HCT116 (cell line): ENCODE results near the gene PDGFD. TPM values are rescaled to one million over a fixed set of nuclear protein-coding genes. Genes with fewer than 3 reads are reported as not detected.

Source experiments
- ATAC-seq: fragments of 200-7000 bp; cut with Tn5 transposase; 2 replicates; pipeline ENCODE4 v1.9.1; 2020; ENCODE audit warnings: mild to moderate bottlenecking, moderate library complexity
- BruUV-seq: library from RNA; stranded (reverse); fragments of 400-500 nt; replicated peaks from 2 replicates; lab custom pipeline; 2021; lab: Mats Ljungman, UMichigan
- CTCF ChIA-PET: fragments of 300-600 bp; sonication (Branson Sonifier 250); formaldehyde crosslinking; loops from one replicate; lab custom pipeline; 2021; ENCODE audit warnings: antibody characterized with exemption; lab: Charles Lee
- POLR2A ChIA-PET: fragments of 300-600, 350-600 bp; sonication (Branson Sonifier 250); formaldehyde crosslinking; loops from one replicate; lab custom pipeline; 2021; ENCODE audit warnings: antibody characterized with exemption; lab: Charles Lee
- RAD21 ChIA-PET, 2 experiments: fragments of 300-600 bp; sonication (Branson Sonifier 250); formaldehyde crosslinking; loops; one replicate each; lab custom pipeline; 2023; ENCODE audit warnings: low total read pairs in 2 of 2; ENCODE audit not compliant: uncharacterized antibody in 2 of 2, unreplicated experiment in 2 of 2, low non-redundant PET in 1 of 2; lab: Charles Lee
- DNase-seq: peaks from one replicate; pipeline ENCODE4 v3.0.0-alpha.2; 2010; ENCODE audit warnings: low read depth, low spot score
- H2AFZ ChIP-seq: fragments of 200-600 bp; shearing (Covaris generic), sonication (generic); 2 replicates; pipeline ENCODE4 v1.6.1; 2017; ENCODE audit warnings: low read depth, mixed run types, mixed read lengths, antibody characterized with exemption, low read length; ENCODE audit not compliant: poor library complexity, severe bottlenecking
- H3K27ac ChIP-seq: 2 replicates; pipeline ENCODE4 v1.5.1; 2012; ENCODE audit warnings: low read depth, low read length
- H3K27me3 ChIP-seq: fragments of 200-600 bp; sonication (generic); 2 replicates; pipeline ENCODE4 v1.6.1; 2016; ENCODE audit warnings: mixed run types, low read length, mixed read lengths; ENCODE audit not compliant: insufficient read depth
- H3K36me3 ChIP-seq, 2 experiments: fragments of 200-500 bp in 1 of 2; fragments of 200-600 bp in 1 of 2; sonication (Bioruptor generic) in 1 of 2; sonication (generic) in 1 of 2; 2 replicates each; pipeline versions ENCODE4 v1.5.1 to v1.6.1; 2014 to 2016; ENCODE audit warnings: low read length in 2 of 2, inconsistent platforms in 1 of 2, mixed read lengths in 1 of 2, mixed run types in 1 of 2; ENCODE audit not compliant: insufficient read depth in 2 of 2, control insufficient read depth in 1 of 2
- H3K4me1 ChIP-seq, 2 experiments: fragments of 200-600 bp in 1 of 2; sonication (generic) in 1 of 2; 2 replicates each; pipeline versions ENCODE4 v1.5.1 to v1.6.1; 2012 to 2017; ENCODE audit warnings: low read length in 2 of 2, inconsistent platforms in 1 of 2, mild to moderate bottlenecking in 1 of 2, mixed read lengths in 1 of 2, mixed run types in 1 of 2, moderate library complexity in 1 of 2; ENCODE audit not compliant: insufficient read depth in 2 of 2, control insufficient read depth in 1 of 2
- H3K4me2 ChIP-seq: fragments of 200-600 bp; sonication (generic); 2 replicates; pipeline ENCODE4 v1.6.1; 2017; ENCODE audit warnings: mixed run types, low read length, mixed read lengths
- H3K4me3 ChIP-seq, 2 experiments: fragments of 200-600 bp in 1 of 2; sonication (generic) in 1 of 2; replicated peaks in 1 of 2; 2 replicates each; pipeline ENCODE4 v1.5.1; 2011 to 2016; ENCODE audit warnings: low read length in 2 of 2, control low read depth in 1 of 2, low read depth in 1 of 2, mild to moderate bottlenecking in 1 of 2, mixed read lengths in 1 of 2, mixed run types in 1 of 2
- H3K79me2 ChIP-seq: fragments of 200-600 bp; sonication (generic); 2 replicates; pipeline ENCODE4 v1.6.1; 2017; ENCODE audit warnings: mild to moderate bottlenecking, mixed run types, low read length, moderate library complexity, mixed read lengths; ENCODE audit not compliant: insufficient read depth
- H3K9ac ChIP-seq: fragments of 200-600 bp; sonication (generic); 2 replicates; pipeline ENCODE4 v1.6.1; 2016; ENCODE audit warnings: low read length, mixed read lengths
- H3K9me2 ChIP-seq: fragments of 200-600 bp; sonication (generic), shearing (Covaris generic); 2 replicates; pipeline ENCODE4 v1.6.1; 2017; ENCODE audit warnings: mixed run types, mild to moderate bottlenecking, moderate library complexity; ENCODE audit not compliant: insufficient read depth
- H3K9me3 ChIP-seq, 2 experiments: fragments of 200-500 bp in 1 of 2; fragments of 200-600 bp in 1 of 2; sonication (Bioruptor generic) in 1 of 2; sonication (generic) in 1 of 2; 2 replicates each; pipeline ENCODE4 v1.6.1; 2014 to 2017; ENCODE audit warnings: low read length in 2 of 2, mixed read lengths in 2 of 2, inconsistent platforms in 1 of 2, low read depth in 1 of 2, mild to moderate bottlenecking in 1 of 2, mixed run types in 1 of 2, moderate library complexity in 1 of 2; ENCODE audit not compliant: control insufficient read depth in 1 of 2, insufficient read depth in 1 of 2
- H4K20me1 ChIP-seq: fragments of 200-600 bp; sonication (generic), shearing (Covaris generic); 2 replicates; pipeline ENCODE4 v1.6.1; 2017; ENCODE audit warnings: mixed run types, mild to moderate bottlenecking, moderate library complexity; ENCODE audit not compliant: insufficient read depth
- ATF3 ChIP-seq: IDR thresholded peaks from 2 replicates; pipeline ENCODE4 v1.6.1; 2012
- CBX3 ChIP-seq: IDR thresholded peaks from 2 replicates; pipeline ENCODE4 v1.6.1; 2012; ENCODE audit warnings: low read depth
- CEBPB ChIP-seq: IDR thresholded peaks from 2 replicates; pipeline ENCODE4 v1.6.1; 2012; ENCODE audit warnings: low read depth
- CTCF ChIP-seq, 3 experiments: fragments of 200-600 bp in 1 of 3; sonication (generic) in 1 of 3; IDR thresholded peaks in 2 of 3; conservative IDR thresholded peaks in 1 of 3; 2 replicates each; pipeline ENCODE4 v1.5.1; 2012 to 2017; ENCODE audit warnings: low read depth in 2 of 3, low read length in 2 of 3, antibody characterized with exemption in 1 of 3, borderline replicate concordance in 1 of 3, control low read depth in 1 of 3, mild to moderate bottlenecking in 1 of 3, mixed read lengths in 1 of 3, mixed run types in 1 of 3, moderate library complexity in 1 of 3; ENCODE audit not compliant: insufficient read depth in 1 of 3
- EGR1 ChIP-seq: IDR thresholded peaks from 2 replicates; pipeline ENCODE4 v1.6.1; 2012; ENCODE audit warnings: low read depth
- ELF1 ChIP-seq: IDR thresholded peaks from 2 replicates; pipeline ENCODE4 v1.6.1; 2012; ENCODE audit warnings: low read depth, borderline replicate concordance
- EZH2 ChIP-seq: fragments of 200-600 bp; sonication (generic); IDR thresholded peaks from 2 replicates; pipeline ENCODE4 v1.6.1; 2017; ENCODE audit warnings: antibody characterized with exemption, mixed run types
- EZH2phosphoT487 ChIP-seq: fragments of 200-600 bp; IDR thresholded peaks from 2 replicates; pipeline ENCODE4 v1.6.1; 2018; ENCODE audit warnings: antibody characterized with exemption, borderline replicate concordance
- FOSL1 ChIP-seq: IDR thresholded peaks from 2 replicates; pipeline ENCODE4 v1.6.1; 2012; ENCODE audit warnings: low read depth
- JUND ChIP-seq: IDR thresholded peaks from 2 replicates; pipeline ENCODE4 v1.6.1; 2012
- MAX ChIP-seq: IDR thresholded peaks from 2 replicates; pipeline ENCODE4 v1.6.1; 2012
- POLR2AphosphoS5 ChIP-seq: IDR thresholded peaks from 2 replicates; pipeline ENCODE4 v1.6.1; 2011; ENCODE audit warnings: mild to moderate bottlenecking, low read depth, low read length, moderate library complexity
- RAD21 ChIP-seq: IDR thresholded peaks from 2 replicates; pipeline ENCODE4 v1.6.1; 2012; ENCODE audit warnings: low read depth, mild to moderate bottlenecking
- REST ChIP-seq: IDR thresholded peaks from 2 replicates; pipeline ENCODE4 v1.6.1; 2012; ENCODE audit warnings: low read depth
- SIN3A ChIP-seq: IDR thresholded peaks from 2 replicates; pipeline ENCODE4 v1.6.1; 2012; ENCODE audit warnings: low read depth
- SRF ChIP-seq: IDR thresholded peaks from 2 replicates; pipeline ENCODE4 v1.6.1; 2012; ENCODE audit warnings: low read depth
- TCF7L2 ChIP-seq: IDR thresholded peaks from 2 replicates; pipeline ENCODE4 v1.7.0; 2011; ENCODE audit warnings: borderline replicate concordance, inconsistent platforms; ENCODE audit not compliant: insufficient read depth, insufficient read length; ENCODE audit errors: extremely low read depth
- ZFX ChIP-seq: fragments of 450-650 bp; IDR thresholded peaks from 2 replicates; pipeline ENCODE4 v1.6.1; 2017
- ZNF274 ChIP-seq: fragments of 200-500 bp; sonication (Bioruptor generic); IDR thresholded peaks from 2 replicates; pipeline ENCODE4 v1.6.1; 2014; ENCODE audit warnings: mild to moderate bottlenecking, low read depth, low read length, inconsistent platforms
- intact Hi-C: fragments of 100-400 bp; cut with micrococcal nuclease; formaldehyde crosslinking; loops from 2 replicates; pipeline ENCODE4 v1.10.0; 2022
- total RNA-seq: library from RNA; stranded (reverse); gene quantifications from one replicate; pipeline ENCODE4 v1.2.1, GENCODE V29; 2021; ENCODE audit not compliant: unreplicated experiment

Gene PDGFD
- total RNA-seq, 1 experiment from 2014 or later = 0.34 TPM

- no TSS peak for BruUV-seq
- ATAC-seq = no peak
- Histone ChIP-seq H2AFZ (no peak overlapping the region), H3K27me3 (no peaks in the 10 kb centered on the region)
- RAD21 ChIA-PET = no interaction called here
- TF ChIP-seq CEBPB (no peak), SIN3A (no peak), ATF3 (no peak), EGR1 (no peak), REST (no peak), SRF (no peak), FOSL1 (no peak), POLR2AphosphoS5 (no peak), ZNF274 (no peak), MAX (no peak), ZFX (no peak), CBX3 (no peak), EZH2phosphoT487 (no peak), TCF7L2 (no peak), ELF1 (no peak), CTCF (IDR thresholded peaks at IDR 0.05 in 2 of 3, conservative IDR thresholded peaks at IDR 0.05 in 1 of 3; ENCODE audit: borderline replicate concordance in 1 of 3, insufficient read depth in 1 of 3, low read depth in 2 of 3, low read length in 2 of 3) (no peak), JUND (no peak), RAD21 (no peak), EZH2 (no peak)
- TF ChIP-seq, all 23 proteins: peak for 0
- no peaks in the 10 kb centered on the region for H3K9me2 ChIP-seq
- intact Hi-C loops = no loop called here
- no peaks in the 10 kb centered on the region for H3K4me1 ChIP-seq
- no peak for DNase-seq
- no peaks in the 10 kb centered on the region for H4K20me1 ChIP-seq
- no peak overlapping the region for H3K4me3 ChIP-seq
- H3K9me3 ChIP-seq = no peaks in the 10 kb centered on the region
- H3K4me2 ChIP-seq = no peak overlapping the region
- no peaks in the 10 kb centered on the region for H3K36me3 ChIP-seq
- CTCF ChIA-PET = no interaction called here
- no peaks in the 10 kb centered on the region for H3K79me2 ChIP-seq
- H3K27ac ChIP-seq = no peak overlapping the region
- POLR2A ChIA-PET = no interaction called here
- no peak overlapping the region for H3K9ac ChIP-seq
These were observed 120.8 kb downstream of the PDGFD start for GRCh38 chr11:104043142-104043541.
